GM19240 (cell line): ENCODE data around the gene CTTN.

Source experiments
- DNase-seq: peaks from one replicate; pipeline ENCODE4 v3.0.0; 2011; ENCODE audit warnings: low spot score; ENCODE audit not compliant: insufficient read length

The CTTN gene

DNA sequence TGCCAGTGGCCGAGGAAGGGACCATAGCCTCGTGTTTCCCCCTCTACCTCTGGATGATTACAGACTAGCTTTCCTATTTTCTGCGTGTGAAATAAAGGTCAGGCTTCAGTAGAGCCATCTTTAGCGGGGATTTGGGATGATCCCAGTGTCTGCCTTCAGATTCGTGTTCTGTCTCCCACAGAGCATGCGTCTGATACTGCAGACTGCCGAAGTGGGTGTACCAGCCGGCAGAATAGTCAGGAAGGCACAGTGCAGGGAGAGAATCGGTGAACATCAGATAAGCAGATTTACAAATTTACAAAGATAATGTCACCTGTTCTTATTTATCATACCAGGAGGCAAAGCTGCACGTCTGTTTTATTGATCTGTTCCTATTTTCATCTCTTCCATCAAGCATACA is 11.1 kb downstream of the CTTN start:
- no peak for DNase-seq

DNA sequence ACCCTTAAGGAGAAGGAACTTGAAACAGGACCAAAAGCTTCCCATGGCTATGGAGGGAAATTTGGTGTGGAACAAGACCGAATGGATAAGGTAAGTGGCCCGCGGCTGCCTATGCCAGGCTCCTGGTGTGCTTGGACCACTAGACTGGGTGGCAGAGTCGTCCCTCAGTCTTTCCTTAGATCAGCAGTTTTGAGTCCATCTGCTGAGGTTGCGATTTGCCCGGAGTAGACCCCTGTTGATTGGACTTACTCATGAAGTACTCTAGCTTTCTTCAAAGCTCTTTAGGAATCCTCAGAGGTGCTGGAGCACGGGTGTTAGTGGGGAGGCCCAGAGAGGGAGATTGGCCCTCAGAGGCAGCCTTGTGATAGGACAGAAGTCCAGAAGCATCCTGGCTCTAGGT is 11.5 kb downstream of the CTTN start:
- no peak for DNase-seq

DNA sequence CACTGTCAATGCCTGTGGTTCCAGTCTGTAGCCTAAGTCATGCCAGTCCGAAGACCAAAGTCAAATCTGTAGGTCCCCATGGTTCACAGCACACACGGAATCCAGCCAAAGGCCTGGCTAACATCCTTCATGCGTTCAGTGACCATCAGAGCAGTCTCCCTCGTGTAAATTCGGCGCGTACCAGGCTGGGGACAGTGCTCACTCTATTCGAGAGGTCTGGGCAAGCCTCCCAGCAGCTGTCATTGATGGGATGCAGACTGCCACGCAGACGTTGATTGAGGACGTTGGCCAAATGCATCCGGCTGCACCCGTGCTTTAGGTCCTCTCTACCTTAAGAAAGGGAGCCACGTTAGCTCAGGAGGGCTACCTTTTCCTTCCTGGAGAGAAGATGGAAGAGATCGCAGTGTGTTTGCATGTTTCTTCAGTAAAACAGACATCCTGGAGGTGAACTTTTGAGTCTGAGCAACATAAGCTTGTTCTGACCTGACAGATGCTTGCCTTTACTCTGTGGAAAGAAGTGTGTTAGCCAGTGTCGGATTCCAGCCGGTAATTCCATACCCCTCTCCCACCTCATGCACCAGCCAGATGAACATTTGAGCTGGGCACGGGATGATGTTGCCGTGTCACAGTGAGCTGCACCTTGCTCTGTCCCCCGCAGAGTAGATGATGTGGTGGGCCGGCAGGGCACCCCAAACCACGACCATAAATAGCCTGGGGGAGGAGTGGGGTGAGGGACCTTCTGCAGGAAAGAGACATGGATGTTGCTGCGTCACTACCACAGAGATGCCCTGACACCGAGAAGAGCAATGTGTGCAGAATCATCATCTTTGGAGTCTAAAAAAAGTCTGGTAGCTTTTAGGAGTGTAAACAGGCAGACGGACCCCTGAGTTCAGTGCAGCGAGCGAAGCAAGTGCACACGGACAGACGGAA is 12.2 kb downstream of the CTTN start:
- no peak for DNase-seq

DNA sequence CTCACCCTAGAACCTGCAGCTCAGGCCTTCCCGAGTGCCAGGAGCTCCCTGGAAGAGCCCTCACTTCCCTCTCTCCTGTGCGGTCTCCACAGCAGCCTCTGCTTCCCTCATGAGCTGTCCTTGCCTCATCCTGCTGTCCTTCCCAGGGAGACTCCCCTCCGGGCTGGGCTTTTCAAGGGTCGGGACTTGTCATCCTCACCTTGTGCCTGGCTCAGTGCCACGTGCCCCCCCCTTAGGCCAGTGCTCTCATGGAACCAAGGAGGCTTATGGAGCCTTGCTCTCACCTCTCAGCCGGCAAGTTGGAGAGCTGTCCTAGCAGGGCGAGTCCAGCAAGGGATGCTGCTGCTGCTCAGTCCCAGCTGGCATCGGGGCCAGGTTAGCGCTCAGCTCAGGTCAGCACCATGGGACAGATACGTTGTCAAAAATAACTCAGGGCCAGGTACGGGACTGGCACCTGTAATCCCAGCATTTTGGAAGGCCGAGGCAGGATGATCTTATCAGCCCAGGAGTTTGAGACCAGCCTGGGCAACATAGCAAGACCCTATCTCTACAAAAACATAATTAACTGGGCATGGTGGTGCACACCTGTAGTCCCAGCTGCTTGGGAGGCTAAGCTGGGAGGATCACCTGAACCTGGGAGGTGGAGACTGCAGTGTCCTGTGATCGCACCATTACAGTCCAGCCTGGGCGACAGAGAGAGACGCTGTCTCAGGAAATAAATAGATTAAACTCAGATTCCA is 13.6 kb downstream of the CTTN start:
- DNase-seq = no peak

DNA sequence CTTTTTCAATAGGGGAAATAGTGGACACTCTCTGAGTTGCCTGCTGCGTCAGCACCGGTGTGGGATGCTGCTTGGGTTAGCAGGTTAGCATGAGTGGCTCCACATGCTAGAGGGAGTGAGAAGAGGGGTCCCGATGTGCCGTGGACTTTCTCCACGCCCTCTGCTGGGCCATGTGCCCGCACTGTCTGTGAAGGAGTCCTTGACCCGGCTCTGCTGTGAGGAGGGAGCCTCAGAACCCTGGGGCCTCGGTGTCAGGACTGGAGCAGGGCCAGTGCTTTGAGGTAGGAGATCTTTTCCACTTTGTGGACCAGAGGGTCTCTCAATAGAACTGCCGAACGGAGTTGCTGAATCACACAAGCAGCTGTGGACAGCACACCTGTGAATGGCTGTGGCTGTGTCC is 14.8 kb downstream of the CTTN start:
- DNase-seq = no peak

DNA sequence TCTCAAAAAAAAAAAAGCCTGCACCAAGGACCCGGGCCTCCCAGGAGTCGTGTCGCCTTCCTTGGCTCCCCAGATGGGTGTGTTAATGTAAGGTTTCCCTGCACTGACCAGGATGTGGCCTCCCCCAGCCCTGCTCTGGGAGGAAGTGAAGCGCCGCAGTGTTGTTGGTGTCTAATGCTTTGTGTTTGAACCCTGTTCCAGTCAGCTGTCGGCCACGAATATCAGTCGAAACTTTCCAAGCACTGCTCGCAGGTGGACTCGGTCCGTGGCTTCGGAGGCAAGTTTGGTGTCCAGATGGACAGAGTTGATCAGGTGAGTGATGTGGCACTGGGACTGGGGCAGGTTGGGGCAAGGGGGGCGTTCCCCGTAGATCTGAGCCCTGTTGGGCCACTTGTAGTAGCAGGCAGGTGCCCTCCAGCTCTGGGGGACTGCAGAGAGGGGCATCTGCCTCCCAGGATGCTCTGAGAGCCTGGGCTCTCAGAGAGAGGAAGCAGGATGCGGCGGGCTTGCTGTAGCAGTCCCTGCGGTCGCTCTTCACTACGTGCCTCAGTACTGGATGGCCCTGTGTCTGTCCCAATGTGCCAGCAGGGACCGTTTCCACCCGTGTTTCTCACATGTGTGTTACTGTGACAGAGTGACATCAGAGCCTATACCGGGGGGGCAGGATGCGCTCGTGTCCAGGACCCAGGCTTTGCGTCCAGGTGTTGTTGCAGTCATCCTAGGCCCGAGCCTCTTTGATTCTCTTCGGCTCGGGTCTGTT is 16.2 kb downstream of the CTTN start:
- no peak for DNase-seq

DNA sequence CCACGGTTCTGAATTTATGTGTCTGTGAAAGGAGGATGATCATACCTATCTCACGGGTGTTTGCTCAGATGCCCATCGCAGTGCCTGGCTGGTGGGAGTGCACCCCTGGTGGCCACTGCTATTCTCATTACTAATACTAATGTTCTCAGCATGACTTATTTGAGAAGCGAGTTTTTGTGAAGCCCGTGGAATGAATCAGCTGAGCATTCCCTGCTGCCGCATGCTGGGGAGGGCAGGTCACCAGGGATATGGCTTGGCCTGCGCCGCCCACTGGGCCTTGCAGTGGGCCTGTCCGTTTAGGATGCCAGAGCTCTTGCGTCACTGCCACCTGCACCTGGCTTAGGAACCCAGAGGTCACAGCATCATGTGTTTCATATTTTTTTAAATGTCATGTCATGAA is 16.9 kb downstream of the CTTN start:
- DNase-seq = no peak

DNA sequence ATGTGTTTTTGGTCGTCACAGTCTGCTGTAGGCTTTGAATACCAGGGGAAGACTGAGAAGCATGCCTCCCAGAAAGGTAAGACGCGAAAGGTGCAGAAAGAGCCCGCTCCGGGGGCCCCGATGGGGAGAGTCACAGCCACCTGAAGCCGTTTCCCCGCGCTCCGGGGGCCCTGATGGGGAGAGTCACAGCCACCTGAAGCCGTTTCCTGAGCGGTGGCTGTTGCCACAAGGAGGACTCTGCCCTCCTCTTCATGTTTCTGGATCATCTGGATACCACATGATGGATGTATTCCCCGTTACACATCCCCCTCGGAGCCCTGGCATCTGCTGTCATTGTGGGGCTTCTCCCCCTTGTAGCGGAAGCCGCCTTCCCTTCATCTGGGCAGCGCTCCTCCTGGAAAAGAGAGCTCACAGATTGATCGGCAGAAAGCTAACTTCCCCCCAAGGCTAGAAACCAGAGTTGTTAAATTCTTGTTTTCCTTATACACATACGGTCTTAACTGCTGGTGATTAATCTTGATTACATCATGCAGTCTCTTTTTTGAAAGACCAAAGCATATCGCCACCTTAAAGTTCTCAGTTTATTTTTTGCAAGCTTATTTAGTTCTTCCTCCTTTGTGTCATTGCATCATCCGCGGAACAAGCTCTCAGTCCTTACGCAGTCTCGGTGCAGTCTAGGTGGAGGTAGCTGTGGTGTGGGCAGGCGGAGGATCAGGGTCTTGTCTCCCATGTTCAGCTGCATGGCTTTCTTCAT is 17.5 kb downstream of the CTTN start:
- no peak for DNase-seq

DNA sequence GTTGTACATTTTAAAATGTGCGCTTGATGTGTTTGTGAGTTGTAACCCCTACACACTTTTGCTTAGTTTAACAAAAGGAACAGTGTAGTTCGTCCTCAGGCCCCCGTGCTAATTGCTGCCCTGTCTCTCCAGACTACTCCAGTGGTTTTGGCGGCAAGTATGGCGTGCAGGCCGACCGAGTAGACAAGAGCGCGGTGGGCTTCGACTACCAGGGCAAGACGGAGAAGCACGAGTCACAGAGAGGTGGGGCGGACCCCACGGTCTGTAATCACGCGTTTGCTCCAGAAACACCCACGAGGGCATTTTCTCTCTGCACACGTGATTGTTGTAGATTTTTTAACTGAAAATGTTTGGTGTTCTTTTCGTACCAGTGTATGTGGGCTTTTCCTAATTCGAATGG is 18.6 kb downstream of the CTTN start:
- DNase-seq = no peak

DNA sequence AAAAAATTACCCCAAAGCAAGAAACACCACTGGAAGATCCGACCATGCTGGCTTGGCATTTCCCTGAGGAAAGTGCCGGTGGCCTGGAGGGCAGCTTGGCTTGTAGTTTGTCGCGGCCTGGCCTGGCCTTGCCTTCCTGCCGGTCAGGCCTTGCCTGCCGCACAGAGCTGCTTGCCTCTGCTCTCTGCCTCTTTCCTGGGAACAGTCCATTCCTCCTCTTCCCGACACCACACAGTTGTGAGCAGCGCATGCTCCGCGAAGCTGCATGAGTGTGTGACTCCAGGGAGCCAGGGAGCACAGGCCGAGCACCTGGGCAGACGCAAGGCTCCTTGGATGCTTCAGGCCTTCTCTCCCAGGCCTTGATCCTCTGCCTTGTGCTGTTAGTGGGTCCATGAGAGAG is 19.8 kb downstream of the CTTN start:
- DNase-seq = no peak

DNA sequence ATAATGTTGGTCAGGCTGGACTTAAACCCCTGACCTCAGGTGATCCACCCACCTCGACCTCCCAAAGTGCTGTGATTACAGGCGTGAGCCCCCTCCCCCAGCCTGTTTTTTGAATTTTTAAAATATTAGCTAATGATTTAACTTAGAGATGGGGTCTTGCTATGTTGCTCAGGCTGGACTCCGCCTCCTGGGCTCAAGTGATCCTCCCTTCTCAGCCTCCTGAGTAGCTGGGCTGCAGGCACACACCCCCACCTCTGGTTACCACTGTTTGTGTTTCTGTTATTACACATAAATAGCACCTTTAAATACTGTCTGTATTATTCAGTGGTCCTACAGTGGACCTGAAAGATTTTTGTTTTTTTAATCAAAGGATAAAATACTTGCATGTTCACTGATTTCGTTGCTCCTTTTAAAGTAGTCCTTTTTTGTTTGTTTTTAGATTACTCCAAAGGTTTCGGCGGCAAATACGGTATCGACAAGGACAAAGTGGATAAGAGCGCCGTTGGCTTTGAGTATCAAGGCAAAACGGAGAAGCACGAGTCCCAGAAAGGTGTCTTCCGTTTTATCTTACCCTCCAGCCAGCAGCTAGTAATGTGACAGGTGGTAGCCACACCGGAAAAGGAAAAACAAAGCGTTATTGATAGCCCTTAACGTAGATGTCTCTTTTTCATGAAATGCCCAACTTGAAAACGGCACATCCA is 21.1 kb downstream of the CTTN start:
- DNase-seq = no peak

DNA sequence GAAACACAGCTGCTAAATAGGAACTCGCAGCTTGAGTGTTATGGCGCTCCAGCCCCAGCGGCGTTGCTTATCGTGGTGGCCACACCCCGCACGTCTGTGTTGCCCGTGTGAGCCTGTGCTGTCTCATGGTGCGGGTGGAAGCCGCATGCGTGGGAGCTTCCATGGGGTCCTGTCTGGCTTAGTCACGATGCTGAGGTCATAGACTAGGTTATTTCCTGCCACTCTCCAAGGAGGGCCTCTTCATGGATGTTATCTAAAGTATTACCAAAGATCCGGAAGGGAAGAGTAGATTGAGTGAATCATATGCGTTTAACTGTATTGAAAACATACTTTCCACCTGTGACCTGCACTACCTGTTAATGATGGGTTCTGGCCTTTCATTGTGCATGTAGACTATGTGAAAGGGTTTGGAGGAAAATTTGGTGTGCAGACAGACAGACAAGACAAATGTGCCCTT is 21.7 kb downstream of the CTTN start:
- no peak for DNase-seq

DNA sequence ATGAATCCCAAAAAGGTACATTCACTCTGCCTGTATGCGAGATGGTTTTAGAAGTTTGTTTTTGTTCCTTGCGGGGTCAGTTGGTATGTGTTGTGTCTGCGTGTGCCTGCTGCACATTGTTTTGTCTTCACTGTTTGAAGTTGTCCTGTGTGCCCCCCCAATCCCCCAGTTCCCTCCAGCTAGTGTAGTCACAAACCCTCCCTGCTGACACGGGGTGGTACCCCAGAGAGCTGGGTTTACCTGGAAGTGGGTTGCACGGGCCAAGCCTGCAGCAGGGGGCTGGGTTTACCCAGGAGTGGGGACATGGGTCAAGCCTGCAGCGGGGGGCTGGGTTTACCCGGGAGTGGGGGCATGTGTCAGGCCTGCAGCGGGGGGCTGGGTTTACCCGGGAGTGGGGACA is 22.2 kb downstream of the CTTN start:
- no peak for DNase-seq

DNA sequence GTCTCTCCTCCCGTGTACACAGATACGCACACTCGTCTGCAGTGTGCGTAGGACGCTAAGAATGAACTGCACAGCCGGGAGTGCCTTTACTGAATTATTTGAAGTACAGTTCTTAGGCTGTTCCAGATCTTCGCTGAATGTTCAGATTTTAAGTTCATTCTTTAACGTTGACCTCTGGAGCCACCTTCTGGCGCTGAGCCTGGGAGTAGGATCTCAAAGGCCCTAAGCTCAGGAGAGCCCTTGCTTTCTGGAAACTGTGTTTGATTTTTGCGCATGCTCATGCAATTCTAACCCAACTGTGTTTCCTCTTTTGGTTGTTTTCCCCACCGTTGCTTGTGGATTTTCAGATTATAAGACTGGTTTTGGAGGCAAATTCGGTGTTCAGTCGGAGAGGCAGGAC is 22.8 kb downstream of the CTTN start:
- no peak for DNase-seq

DNA sequence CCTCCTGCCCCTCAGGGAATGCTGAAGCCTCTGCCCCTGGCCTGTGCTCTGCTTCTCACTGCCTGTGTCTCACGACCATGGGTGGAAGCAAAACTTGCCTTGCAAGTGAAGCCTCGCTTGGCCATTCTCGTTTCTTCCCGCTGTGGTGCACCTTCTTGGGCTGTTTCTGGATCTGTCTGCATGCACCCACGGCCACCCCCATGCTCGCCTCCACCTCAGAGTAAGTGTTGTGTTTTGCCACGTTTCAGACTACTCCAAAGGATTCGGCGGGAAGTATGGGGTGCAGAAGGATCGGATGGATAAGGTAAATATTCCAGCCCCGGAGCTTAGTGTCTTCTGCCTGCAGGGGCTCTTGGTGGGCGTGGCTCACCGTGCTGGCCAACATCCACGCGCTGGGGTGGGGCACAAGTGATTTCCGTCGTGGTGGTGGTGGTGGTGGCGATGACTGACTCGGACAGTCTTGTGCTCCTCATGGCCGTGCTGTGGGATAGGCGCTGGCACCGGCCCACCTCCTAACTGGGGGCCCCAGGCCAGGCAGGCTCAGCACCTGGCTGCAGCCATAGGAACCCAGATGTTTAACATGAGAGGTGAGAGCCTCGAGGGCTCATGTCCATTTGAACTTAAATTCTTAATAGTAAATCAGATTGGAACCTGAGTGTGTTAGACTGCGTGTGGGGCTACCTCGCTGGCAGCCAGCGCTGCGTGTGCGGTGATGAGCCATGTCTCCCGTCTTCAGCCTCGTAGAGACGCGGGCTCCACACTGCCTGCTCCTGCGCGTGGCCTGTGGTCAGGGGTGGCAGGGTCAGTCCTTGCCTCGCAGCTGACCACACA is 24.6 kb downstream of the CTTN start:
- DNase-seq = no peak

DNA sequence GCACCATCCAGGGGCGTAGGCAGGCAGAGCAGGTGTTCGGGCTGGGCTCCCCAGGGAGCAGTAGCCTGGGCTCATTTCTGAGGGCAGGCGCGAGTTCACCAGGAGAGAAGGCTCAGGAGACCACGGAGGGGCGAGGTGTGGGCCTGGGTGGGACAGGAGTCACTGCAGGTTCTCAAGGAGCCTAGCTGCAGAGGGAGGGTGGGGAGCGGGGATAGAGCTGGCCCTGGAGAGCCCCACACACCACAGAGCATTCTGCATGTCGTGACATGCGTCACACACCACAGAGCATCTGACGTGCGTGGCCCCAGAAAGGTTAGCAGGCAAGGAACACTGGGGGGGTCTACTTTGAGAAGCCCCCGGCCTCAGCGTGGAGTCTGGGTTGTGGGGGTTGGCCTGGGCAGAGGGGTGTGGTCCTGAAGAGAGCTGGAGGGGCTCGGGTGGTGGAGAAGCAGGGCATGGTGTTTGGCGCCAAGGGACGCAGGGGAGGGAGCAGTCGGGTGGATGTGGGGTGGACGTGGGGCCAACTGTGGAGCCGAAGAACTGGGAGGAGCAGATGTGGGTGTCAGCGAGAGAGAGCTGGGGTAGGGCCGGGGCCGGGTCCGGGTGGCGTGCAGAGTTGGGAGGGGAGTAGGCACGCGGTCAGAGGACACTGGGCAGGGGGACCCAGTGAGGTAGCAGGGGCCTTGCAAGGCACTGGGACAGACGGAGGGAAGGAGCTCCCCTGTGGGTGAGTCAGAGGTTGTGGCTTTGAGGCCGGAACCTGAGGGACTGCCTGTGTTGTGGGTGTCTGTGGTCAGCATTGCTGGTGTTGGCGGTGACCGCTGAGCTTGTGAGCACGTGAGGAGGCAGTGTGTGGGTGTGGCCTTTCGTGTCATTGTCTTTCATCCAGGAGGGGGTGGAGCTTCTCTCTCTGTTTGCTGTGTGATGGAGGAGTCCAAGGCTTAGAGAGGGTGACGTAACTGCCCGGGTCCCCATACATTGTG is 25.5 kb downstream of the CTTN start:
- no peak for DNase-seq

DNA sequence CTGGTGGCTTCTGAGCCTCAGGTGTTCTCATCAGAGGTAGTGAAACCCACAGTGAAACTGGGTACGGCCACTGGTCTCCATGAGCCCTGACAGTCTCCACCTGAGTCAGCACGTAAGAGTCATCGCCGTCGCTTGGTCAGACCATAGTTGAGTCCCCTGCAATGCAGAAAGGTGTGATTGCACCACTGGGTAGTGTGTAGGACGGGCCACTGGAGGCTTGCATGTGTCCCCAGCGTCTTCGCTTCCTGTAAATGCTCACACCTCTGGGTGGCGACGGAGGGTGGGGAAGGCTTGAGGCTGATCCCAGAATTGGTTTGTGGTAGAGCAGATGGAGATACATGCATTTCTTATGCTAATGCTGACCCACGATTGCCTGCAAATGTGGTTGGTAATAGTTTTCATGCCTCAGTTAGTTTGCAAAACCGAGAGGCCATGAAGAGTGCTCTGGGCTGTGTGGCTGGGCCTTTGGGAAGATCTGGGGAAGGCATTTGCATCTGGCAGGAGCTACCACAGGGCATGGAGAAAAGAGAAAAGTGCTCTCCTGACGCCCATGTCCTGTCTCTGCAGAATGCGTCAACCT is 26.5 kb downstream of the CTTN start:
- DNase-seq = no peak

DNA sequence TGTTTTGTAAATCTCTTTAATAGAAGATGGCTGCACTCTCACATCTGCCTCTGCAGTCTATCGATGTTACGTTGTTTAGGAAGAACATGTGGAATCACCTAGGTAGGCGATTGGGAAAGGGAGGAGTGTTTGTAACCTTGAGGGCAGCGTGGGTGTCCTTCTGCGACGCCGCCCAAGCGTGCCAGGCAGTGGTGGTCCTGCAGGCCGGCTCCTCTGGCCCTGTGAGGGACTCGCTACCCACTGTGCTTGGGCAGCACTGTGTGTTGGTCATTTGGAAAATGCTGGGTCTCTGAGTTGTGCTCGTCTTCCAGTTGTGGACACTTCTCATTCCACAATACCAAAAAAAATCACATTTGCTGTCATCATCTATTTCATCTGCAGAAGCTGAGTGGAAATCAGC is 29.1 kb downstream of the CTTN start:
- no peak for DNase-seq
